T-helper 22 cell (primary cell): Measurements from ENCODE around the gene DTYMK.
"Not testable (repeated sequence)": the region's sequence is repeated elsewhere in the genome, so short reads cannot be mapped to it uniquely, and the experiment has no call there.

ENCODE experiments used
- DNase-seq: peaks from one replicate; pipeline ENCODE4 v3.0.0-alpha.2; 2020; ENCODE audit warnings: low read depth

DTYMK gene

DNA sequence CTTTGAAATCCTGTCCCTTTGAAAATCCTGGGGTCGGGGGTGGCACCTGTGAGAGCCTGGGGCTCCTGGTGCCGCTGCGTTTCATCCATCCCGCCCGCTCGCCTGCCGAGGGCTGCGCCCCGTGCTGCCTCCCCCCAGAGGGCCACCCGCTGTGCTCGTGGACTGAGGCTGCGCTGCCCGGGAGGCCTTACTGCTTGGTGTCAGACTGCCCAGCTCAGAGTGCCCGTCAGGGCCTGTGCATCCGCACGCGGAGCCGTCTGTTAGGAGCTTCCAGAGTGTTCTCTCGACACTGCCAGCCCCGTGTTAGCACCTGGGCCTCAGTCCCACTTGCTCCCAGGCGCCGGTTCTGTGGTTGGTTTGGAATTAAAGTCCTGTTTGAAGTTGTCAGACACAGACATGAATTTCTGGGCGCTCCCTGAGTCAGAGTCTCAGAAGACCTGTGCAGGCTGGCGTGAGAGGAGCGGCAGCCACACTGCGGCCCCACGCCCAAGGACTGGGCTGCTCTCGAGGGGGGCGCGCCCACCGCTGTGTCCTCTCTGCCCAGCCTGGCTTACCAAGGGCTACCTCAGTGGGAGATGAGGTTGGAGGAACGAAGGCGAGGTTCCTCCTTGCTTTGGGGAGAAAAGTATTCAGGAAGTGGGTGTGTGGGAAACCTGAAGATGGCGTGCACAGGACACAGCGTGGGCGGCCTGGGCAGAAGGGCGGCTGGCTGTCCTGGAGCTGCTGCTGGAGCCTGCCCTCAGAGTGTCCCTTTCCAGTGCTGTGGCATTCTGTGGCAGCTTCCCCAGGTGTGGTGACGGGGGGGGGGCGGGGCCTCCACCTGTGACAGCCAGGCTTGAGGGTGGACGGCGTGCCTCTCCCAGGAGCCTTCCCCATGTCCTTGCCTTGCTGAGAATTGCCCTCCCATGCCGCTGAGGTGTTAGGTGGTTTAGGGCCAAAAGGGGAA lies 14.1 kb downstream of the DTYMK start:
- no peak for DNase-seq

DNA sequence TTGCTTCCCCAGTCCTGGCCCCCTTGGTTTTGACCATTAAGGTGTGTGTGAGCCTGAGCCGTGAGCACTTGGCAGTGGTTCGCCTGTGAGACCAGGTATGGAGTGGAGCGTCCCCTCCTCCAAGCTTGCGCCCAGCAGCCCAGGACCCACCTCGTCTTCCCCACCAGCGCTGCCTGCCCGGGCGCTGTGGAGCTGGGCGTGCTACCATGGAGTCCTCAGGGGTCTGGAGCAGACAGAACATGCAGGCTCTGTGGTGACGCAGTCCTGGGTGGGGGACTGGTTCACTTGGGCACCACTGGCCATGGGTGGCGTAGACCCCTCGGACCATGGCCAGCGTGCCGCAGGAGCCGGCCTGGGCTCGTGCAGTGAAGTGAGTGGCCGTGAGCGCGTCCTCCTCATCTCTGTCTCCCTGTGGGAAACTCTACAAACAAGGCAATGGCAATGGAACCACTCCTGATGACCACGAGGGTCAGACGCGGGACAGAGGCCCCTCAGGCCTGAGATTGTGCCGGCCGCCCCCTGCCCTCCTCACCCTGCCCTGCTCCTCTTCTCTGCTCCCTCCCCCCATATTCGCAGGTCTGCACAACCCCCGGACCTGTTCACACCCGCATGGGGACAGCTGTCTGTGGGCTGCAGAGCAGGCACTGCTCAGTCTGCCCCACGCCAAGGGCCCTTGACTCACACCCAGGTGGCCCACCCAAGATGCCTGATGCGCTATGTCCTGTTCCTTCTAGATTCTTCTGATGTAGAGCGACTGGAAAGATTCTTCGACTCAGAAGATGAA lies 15.0 kb downstream of the DTYMK start:
- DNase-seq, result no peak

DNA sequence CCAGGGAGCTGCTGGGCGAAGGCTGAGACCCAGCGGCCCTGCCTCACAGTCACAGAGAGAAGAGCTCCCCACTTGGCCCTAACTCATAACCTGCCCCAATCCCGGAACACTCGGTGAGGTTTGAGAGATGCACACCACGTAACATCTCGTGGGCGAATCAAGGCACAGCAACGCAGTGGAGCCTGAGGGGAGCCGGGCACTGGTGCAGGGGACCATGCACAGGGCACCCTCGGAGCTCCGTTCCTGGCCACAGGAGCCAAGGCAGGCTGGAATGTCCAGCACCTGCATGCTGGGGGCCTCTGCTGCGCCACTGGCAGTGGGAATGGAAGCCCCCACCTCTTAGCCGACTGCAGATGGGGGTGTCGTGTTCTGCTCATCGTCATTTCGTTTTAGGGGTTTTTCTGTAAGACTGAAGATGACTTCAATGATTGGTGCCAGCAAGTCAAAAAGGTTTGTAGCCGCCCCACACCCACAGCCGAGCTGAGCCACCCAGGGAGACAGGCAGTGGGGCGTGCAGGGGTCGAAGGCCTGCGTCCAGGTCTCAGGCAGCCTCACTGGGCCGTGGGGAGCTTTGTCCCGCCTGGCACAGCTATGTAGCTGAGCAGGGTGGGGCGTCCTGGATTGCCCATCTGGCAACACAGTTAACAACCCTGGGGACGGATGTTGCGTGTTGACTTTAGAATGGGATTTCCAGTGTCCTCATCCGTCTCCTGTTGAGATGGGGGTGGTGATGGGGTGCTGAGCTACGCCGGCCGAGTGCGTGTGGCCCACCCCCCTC lies 16.1 kb downstream of the DTYMK start:
- DNase-seq, result no peak

DNA sequence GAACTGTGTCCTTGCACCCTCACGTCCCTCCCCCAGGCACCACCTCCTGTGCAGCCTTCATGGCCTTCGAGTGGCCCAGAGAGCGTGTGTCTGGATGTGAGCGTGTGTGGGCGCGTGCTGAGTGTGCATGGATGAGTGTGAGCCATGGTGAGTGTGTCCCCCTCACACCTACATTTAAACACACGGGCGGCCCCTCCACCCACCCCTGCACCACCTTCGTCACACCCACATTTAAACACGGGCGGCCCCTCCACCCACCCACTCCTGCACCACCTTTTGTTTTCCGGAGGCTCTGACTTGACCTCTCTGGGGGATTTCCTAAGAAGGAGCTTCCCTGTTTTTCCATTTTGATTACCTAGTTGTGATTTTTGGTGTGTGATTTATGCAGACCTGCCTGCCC lies 17.8 kb downstream of the DTYMK start:
- no peak for DNase-seq

DNA sequence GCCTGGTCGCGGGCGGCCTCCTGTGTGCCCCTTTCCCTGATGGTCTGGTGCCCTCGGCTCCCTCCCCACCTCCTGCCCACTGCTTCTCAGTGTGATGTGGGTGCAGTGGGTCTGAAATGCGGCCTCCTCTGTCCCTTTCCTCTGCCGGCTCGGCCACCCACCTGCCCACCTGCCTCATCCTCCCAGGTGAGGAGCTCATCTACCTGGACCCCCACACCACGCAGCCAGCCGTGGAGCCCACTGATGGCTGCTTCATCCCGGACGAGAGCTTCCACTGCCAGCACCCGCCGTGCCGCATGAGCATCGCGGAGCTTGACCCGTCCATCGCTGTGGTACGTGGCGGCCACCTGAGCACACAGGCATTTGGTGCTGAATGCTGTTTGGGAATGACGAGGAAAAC lies 18.3 kb downstream of the DTYMK start:
- no peak for DNase-seq

DNA sequence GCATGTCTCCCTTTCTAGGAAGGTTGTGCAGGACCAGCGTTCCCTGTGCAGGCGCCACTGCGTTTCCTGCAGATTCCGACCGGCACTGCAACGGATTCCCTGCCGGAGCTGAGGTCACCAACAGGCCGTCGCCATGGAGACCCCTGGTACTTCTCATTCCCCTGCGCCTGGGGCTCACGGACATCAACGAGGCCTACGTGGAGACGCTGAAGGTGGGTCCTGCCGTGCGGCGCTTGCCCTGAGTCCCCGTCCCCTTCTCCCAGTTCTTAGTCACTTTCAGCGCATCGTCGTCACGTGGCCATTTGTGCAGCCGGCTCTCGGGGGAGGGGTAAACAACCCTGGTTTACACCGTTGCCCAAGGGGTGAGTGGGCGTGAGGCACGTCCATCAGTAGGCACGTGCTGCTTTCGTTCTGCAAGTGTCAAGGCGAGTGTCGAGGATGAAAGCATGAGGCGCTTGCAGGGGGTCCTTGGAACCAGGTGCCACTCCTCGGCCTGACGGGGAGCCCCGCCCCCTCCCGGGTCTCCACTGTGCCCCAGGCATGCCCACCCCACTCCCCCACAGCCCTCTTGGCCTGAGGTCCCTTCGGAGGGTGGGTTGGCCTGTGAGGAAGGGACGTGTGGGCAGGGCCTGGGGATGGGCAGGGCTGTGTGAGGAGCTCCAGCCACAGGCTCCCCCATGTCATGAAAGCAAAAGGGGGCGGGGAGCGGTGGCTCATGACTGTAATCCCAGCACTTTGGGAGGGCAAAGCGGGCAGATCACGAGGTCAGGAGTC lies 19.8 kb downstream of the DTYMK start:
- DNase-seq, result no peak

DNA sequence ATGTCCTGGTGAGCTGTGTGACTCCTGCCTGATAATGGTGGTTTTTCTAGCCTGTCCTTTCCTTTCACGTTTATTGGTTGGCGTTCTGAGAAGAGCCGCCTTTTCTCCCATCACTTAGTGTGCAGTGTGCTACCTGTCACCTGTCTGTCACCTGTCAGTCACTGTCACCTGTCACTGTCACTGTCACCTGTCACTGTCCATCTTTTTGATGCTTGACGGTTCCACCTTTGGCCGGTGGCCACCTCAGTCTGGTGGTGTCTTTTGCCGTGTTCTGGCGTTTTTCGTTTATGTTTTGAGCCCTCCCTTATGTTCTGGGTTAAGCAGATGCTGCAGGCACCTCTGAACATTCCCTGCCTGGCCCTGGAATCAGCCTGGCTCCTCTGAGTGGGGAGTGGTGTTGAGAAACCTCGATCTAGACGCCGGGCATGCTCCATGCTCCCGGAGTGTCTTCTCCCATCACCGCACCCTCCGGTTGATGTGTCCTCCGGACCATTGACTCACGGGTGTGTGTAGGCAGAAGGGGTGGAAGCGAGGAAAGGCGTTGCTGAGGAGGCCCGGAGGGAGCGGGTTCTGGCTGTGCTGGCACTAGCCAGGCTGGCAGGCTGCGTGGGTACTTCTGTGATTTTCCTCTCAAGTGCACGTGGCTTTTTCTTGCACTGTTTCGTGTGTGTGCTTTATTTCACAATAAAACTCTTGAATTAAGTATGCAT lies 20.7 kb downstream of the DTYMK start:
- DNase-seq, result no peak

DNA sequence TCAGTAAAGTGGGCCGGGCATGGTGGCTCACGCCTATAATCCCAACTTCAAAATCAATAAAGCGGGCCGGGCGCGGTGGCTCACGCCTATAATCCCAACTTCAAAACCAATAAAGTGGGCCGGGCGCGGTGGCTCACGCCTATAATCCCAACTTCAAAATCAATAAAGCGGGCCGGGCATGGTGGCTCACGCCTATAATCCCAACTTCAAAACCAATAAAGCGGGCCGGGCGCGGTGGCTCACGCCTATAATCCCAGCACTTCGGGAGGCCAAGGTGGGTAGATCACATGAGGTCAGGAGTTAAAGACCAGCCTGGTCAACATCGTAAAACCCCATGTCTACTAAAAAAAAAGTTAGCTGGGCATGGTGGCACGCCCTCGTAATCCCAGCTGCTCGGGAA lies 23.9 kb downstream of the DTYMK start:
- not testable (repeated sequence) for DNase-seq

DNA sequence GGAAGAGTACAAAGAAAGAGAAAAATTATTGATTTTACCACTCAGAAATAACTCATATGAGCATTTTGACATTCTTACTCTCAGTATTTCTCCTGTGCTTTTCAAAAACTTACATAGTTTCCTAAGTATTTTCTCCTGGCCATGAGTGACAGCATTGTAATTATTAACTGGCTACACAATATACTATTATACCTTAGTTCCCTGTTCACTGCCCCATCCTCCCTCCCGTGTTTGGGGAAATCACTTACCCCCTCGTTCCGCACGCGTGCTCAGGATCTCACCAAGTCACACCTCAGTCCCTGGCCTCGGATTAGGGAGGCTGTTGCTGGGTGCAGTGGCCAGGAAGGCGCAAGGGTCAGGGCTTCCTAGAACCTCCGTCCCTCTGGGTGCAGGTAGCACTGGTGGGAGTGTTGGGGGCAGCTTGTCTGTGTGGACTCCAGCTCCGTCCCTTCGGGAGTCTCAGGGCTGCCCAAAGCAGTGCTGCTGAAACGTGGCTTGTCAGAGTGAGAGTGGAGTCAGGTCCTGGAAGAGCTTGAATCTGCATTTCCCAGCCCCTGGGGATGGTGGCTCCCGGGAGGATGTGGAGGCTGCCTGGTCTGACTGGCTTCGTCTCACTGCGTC lies 25.9 kb downstream of the DTYMK start:
- DNase-seq, result no peak

DNA sequence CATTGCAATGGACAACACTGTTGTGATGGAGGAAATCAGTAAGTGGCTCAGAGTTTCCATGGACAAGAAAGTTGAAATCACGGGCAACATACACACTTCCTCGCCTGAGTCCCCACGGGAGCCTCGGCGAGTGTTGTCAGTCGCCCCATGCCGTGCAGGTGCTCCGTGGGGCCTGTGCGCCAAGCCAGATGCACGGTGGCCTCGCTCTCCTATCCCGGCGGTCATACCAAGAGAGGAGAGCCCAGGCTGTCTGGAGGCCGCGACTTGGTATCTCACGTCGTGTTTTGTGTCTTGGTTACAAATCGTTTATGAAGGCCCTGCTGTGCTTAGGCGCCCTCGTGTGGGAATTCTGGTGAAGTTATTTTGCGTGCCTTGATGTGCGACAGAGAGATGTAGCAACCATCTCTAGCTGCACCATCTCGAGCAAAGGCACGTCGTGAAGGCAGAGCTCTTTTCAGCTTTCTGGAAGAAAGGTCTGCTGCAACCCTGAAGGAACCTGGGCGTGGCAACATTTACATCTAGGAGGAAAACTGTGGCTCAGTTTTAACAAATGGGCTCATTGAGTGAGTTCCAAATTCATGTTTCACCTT lies 27.4 kb downstream of the DTYMK start:
- no peak for DNase-seq

DNA sequence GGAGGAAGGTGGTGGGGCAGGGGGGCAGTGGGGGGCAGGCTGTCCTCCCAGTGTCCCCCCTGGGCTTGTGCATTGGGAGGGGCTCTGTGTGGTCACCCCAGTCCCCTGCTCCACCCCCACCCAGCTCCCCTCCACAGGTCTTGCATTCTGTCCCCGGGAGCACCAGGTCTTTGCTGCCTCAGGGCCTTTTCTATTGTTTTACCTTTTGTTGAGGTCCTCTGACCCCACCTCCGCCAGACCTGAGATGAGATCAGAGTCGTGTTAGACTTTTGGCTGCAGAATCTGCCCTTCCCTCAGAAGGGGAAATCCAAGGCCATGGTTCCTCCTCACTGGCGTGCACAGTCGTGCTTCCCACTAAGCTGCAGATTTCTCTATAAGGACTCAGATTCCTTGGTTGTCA lies 28.3 kb downstream of the DTYMK start:
- no peak for DNase-seq

DNA sequence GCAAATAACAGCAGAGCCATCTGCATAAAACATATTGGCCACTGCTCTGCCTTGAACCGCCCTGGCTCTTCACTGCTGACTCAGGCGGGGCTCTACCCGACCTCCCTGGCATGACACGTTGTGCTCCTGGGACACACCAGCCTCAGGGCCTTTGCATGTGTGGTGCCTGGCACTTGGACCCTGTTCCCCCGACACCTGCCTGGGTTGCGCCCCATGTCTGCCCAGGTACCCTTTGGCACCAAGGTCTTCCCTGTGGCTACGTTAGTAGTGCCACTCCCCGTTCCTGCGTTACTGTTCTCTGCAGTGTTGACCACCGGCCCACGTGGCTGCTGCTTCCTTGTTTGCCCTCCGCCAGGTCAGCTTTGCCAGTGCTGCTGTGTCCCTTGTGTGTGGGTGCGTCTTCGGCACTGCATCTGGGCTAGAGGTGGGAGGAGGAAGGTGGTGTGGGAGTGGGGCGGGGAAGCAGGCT lies 28.8 kb downstream of the DTYMK start:
- DNase-seq, result no peak

DNA sequence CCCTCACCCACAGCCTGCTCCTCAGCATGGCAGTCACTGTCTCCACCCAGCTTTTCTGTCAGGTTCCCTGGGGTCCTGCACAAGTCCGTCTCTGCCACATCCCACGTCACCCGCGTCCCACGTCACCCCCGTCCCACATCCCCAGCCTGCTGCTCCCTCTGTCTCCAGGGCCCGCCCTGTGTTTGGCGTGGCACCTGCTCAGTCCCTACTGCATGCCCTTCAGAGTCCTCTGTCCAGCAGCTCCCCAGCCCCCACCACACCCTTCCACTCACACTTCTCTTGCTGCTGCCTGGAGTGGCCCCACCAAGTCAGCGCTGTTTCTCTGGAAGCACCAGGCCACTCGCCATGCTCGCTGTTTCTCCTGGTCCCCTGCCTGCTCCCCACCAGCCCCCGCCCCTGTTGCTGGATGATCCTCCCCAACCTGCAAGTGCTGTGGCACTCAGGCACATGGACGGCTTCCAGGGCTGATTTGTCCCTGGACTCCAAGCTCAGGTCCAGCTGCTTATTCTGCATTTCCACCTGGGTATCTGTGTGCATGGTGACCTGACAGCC lies 30.3 kb downstream of the DTYMK start:
- DNase-seq, result no peak

DNA sequence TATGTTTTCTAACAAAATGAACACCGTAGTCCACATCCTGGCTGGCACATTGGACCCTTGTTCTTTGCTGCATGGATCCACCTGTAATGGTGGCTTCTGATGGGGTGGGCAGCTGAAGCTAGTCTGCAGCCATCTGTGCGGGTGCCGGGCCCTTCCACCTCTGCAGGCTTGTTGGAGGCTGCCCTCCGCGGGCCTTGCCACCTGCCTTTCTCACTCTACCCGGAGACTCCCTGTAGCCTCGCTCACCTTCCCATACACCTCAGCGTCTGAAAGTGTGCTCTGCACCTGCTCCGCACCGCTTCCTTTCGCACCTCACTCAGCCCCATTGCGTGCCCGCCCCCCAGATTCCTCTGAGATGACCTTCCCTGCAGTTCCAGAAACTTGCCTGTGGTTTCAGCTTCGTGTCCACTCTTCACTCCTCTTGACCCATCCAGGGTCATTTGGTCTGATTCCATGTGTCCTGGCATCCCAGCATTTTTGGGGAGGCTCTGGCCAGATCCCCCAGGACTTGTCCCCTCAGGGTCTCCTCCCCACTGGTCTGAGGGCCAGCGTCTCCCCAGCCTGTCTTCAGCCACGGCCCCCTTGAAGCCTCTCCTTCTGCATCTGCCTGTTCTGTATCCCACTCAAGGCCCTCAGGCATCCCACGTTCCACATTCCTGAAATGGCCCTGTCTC lies 31.0 kb downstream of the DTYMK start:
- no peak for DNase-seq

DNA sequence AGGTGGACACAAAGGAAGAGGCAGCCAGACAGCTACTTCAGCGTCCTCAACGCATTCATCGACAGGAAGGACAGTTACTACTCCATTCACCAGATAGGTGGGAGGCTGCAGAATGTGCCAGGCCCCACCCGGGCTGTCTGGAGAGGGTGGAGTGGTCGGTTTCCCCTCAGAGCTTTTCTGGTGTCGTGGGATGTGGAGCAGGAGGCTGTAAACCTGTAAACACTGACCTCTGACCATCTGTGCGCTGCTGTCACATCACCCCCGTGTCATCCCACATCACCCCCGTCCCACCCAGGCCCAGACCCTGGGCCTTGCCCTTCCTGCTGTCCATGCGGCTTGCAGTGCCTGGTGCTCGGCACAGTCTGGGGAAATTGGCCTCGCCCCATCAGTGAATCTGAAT lies 32.1 kb downstream of the DTYMK start:
- DNase-seq, result no peak

DNA sequence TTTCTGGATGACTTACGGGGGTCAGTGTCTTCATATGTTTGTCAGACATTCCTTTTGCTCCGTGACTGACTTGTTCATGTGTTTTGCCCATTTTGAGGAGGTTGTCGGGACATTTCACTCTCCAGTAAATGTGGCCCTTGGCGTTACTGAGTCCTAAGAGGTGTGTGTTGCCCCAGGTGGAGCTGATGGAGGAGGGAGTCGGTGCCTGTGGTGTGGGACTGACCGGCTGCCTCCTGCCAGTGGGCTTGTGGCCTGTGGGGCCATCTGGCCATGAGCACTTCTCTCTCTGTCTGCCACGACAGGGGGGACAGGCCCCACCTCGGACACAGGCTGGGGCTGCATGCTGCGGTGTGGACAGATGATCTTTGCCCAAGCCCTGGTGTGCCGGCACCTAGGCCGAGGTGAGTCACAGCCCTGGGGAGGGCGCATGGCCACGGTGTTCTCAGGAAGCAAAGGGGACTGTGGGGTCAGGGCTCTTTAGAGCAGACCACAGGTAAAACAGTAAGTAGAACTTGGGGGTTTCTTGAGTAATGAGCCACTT lies 33.3 kb downstream of the DTYMK start:
- no peak for DNase-seq

DNA sequence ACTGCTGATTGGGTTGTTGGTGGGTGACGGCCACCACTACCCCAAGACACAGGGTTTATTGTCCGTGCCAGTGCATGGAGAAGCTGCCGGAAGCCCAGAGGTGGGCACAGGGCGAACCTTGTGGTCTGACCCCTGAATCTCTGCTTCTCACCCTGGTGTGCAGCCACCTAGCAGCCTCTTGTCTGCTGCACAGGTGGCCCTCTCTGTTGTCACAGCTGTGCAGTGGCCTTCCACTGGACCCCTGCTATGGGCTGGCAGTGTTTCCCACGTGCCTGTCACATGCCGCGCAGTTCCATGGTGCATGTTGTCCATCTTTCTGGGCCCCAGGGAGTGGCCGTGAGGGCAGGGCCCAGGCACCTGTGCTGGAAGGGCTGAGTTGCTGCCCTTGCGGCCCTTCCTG lies 33.9 kb downstream of the DTYMK start:
- DNase-seq, result no peak

DNA sequence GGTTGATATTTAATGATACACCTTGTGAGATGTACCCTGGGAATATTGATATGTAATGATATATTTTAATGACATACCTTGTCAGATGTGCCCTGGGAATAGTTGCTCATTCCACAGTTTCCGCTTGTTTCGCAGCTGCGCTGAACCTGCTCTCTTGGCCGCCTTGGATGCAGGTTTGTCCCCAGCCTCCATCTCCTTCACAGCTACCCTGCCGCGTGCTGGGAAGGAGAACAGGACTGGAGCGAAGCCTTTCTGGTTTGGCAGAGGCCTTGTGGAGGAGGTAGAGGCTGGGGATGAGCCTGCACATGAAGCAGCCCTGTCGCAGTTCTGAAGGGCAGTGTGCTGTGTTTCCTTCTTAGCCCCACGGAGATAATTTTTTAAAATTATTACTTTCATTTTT lies 34.5 kb downstream of the DTYMK start:
- no peak for DNase-seq

DNA sequence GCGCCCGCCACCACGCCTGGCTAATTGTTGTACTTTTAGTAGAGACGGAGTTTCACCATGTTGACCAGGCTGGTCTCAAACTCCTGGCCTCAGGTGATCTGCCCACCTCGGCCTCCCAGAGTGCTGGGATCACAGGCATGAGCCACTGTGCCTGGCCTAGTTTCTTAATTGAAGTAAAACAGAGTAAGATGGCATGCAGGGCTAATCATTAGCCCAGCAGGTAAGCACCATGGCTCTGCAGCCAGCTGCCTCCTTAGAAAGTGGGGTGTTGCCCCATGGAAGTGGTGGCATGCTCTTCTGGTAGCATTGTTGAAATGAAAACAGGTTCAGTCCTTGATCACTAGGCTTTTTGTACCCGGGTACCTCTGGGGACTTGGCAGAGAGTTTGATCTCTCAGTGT lies 36.7 kb downstream of the DTYMK start:
- no peak for DNase-seq
